Motor neuron (in vitro differentiated cells): ENCODE data around the gene ADCY5. TPM values are rescaled to one million over a fixed set of nuclear protein-coding genes. Genes with fewer than 3 reads are reported as not detected.

Experiments used
- ATAC-seq, 8 experiments: fragments of 200-7000 bp; cut with Tn5 transposase; replicated peaks in 6 of 8; 2 replicates each; pipeline ENCODE4 v1.8.0; 2021; ENCODE audit warnings: mild to moderate bottlenecking in 8 of 8, moderate library complexity in 8 of 8
- H3K27ac ChIP-seq, 2 donors: fragments of 250-450 bp; sonication (Bioruptor Pico); 2 replicates each; pipeline ENCODE4 v1.9.0; 2021; ENCODE audit warnings: antibody characterized with exemption in 2 of 2, mild to moderate bottlenecking in 2 of 2, moderate library complexity in 1 of 2
- H3K4me1 ChIP-seq, 2 donors: fragments of 250-450 bp; sonication (Bioruptor Pico); replicated peaks in 1 of 2; 2 replicates each; pipeline ENCODE4 v1.6.1; 2021; ENCODE audit warnings: antibody characterized with exemption in 2 of 2, mild to moderate bottlenecking in 2 of 2, moderate library complexity in 1 of 2
- H3K4me3 ChIP-seq, 5 donors: fragments of 250-450 bp; sonication (Bioruptor Pico); 2 replicates each; pipeline ENCODE4 v1.9.0; 2021; ENCODE audit warnings: antibody characterized with exemption in 5 of 5, mild to moderate bottlenecking in 5 of 5, moderate library complexity in 4 of 5
- WGBS, 10 experiments: fragments of 450-650 bp; shearing (Covaris generic); methylation state at CpG; one replicate each; pipeline ENCODE4 v1.0.0; 2022; 5-methylcytosine and 5-hydroxymethylcytosine counted together
- in situ Hi-C, 9 experiments: fragments of 400-800 bp; cut with MboI; loops; one replicate each; pipeline ENCODE4 v1.15.0; 2021; ENCODE audit warnings: low sequenced_read_pairs in 9 of 9, low pct_unique_long_range_greater_than_20kb in 2 of 9; ENCODE audit not compliant: unreplicated experiment in 9 of 9
- total RNA-seq, 8 experiments: library from RNA; unstranded; fragments of 300-600 nt; gene quantifications; 2 replicates each; pipeline versions ENCODE4 v1.2.3 to v1.2.4, GENCODE V29; 2022

Gene ADCY5
- total RNA-seq, 8 experiments from 2014 or later, result 0.49 to 14.4 (median 8.2) TPM

DNA sequence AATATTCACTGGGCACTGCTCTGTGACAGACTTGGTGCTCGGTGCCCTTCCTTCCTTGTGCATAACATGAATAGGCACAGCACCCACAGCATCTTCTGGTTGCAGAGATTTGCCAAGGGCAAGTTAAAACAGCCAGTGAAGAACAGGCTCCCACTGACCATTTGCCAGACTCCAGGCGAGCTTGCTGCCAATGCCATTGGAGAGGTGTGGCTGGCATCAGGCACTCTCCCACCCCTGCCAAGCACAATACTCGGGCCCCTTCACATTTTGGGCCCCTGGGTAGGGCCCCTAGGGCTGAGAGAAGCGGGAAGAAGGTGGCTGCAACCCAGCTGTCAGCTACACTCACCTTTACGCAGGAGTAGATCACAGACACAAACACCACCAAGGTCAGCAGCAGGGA lies 135.0 kb downstream of the ADCY5 start:
- 84 to 100% methylated on average over 1 to 3 of the region's 5 CpGs; no CpG with 5 or more reads in 8 of the 10 experiments for WGBS, 10 experiments
- Histone ChIP-seq H3K27ac (no peak overlapping the region), H3K4me1 (no peaks in the 10 kb centered on the region), H3K4me3 (no peak overlapping the region)
- no peak for ATAC-seq
- in situ Hi-C loops, result no loop called here

DNA sequence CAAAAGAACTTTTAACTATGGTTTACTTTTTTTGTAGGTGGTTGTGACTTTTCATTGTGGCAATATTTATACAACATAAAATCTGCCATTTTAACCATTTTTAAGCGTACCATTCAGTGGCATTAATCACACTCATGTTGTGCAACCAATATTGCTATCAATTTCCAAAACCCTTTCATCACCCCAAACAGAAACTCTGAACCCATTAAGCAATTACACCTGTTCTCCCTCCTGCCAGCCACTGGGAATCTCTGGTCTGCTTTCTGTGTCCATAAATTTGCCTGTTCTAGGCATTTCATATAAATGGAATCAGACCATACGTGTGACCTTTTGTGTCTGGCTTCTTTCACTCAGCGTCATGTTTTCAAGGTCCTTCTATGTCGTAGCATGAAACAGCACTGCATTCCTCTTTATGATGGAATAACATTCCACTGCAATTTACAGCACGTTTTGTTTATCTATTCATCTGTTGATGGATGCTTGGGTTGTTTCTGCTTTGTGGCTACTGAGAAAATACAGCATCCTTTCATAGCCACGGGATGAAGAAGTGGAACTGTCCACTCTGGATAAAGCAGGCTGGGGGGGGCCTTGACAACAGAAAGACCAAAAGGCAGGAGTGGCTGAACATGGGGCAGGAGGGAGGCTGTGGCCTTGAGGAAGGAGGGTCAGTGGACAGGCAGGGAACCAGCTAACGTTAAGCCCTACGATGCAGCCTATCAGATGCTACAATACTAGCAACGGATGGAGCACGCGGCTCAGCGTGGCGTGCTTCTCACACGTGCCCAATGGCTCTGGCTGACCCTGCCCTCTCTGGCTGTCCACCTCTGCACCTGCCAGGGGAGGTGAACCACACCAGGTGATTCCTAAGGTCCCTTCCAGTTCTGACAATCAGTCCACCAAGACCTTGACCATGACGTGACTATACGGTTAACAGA lies 136.3 kb downstream of the ADCY5 start:
- 18 to 92% (median 74%) methylated on average over 2 to 16 of the region's 16 CpGs for WGBS, 10 experiments
- Histone ChIP-seq H3K27ac (no peak overlapping the region), H3K4me1 (no peaks in the 10 kb centered on the region), H3K4me3 (no peak overlapping the region)
- in situ Hi-C loops, result no loop called here
- ATAC-seq, result no peak

DNA sequence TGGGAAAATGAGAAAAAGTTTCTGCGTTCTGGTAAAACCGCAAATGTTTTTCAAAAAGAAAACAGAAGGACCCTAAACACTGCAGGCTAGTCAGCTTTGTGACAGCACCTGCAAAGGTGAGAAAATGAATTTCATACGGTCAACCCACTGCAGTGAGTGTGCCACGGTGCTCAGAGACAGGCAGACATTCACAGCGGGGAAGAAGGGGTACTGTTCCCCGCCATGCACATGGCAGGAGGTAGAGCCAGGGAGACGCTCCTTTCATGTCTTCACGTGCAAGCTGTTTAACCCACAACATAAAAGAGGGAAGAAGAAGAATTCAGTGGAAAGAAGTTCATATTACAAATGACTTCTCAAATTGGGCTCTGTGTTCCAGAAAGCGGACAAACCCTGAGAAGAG lies 137.7 kb downstream of the ADCY5 start:
- H3K27ac ChIP-seq, result no peak overlapping the region
- H3K4me3 ChIP-seq, result no peak overlapping the region
- in situ Hi-C loops, result no loop called here
- no peak for ATAC-seq
- no peaks in the 10 kb centered on the region for H3K4me1 ChIP-seq
- 40 to 94% (median 81%) methylated on average over 1 to 9 of the region's 9 CpGs for WGBS, 10 experiments

DNA sequence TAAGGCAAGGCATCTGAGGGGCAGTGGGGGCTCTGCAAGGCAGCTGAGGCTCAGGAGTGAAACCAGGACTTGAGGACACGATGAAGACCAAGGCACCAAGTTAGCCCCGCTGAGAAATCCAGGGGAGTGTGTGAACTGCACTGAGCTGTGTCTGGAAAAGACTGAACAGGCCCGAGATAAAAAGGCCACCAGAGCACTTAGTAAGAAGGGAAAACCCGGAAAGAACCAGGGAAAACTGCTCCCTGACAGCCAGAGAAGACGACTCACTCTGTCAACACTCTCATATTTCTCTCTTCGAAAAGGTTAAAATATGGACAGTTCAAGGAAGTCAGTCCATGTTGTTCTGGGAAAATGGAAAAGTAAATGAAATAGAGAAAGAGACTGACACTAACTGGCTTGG lies 138.1 kb downstream of the ADCY5 start:
- no peaks in the 10 kb centered on the region for H3K4me1 ChIP-seq
- 0 to 84% (median 68%) methylated on average over 1 to 5 of the region's 6 CpGs; no CpG with 5 or more reads in 1 of the 10 experiments for WGBS, 10 experiments
- no peak overlapping the region for H3K27ac ChIP-seq
- ATAC-seq, result no peak
- H3K4me3 ChIP-seq, result no peak overlapping the region
- in situ Hi-C loops, result no loop called here

DNA sequence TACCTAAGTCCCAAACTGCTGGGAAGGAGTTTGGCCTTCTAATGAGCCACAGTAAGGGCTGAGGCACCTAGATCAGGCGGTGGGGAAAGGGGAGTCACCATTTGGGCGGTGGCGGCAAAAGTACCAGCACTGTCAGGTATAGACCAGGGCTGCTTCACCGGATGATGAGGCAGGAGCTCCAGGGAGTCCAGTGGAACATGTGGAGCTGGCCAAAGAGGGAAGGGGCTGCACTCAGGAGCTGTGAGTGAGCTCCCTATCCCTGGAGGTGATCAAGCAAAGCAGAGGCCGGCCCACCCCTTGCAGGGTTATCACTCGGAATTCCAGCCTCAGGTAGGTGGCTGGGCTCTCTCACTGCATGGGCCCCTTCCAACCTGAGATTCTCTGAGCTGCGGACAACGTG lies 138.7 kb downstream of the ADCY5 start:
- 56 to 100% (median 97%) methylated on average over 1 to 6 of the region's 8 CpGs; no CpG with 5 or more reads in 5 of the 10 experiments for WGBS, 10 experiments
- in situ Hi-C loops, result no loop called here
- H3K4me1 ChIP-seq, result no peaks in the 10 kb centered on the region
- no peak overlapping the region for H3K4me3 ChIP-seq
- H3K27ac ChIP-seq, result no peak overlapping the region
- ATAC-seq, result no peak

DNA sequence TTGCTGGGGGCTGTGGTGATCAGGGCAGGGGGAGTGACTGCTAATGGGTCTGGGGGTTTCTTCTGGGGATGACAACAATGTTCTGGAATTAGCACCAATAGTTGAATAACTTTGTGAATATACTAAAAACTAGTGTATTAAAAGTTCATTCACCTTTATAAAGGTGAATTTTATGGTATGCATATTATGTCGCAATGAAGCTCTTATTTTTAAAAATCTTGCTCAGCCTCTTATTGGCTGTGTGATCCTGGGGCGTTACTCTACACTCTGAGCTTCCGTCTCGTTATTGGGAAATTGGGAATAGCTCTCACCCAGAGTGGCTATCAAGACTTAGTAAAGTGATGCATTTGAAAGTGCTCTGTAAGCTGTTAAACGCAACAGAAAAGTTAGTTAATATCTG lies 141.8 kb downstream of the ADCY5 start:
- 32 to 100% (median 86%) methylated on average over 1 to 5 of the region's 5 CpGs; no CpG with 5 or more reads in 1 of the 10 experiments for WGBS, 10 experiments
- H3K27ac ChIP-seq, result no peak overlapping the region
- in situ Hi-C loops, result no loop called here
- no peak for ATAC-seq
- no peak overlapping the region for H3K4me3 ChIP-seq
- no peaks in the 10 kb centered on the region for H3K4me1 ChIP-seq

DNA sequence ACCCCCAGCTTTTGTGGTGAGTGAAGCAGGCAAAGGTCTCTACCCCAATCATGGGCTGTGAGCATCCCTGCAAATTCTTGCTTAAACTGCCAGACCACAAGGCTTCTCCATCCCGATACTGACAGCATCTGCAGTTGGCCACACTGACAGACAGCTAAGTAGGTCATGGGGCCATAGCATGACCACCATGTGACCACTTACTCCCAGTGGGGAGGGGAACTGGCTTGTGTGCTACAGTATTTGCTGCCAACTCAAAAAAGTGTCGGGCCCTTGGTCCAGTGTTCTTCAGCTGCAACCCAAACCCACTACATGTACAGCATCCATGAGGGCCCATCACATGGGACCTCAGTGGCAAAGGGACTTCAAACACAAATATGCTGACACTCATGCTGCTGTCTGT lies 143.7 kb downstream of the ADCY5 start:
- 80% methylated on average over 1 of the region's 2 CpGs; no CpG with 5 or more reads in 9 of the 10 experiments for WGBS, 10 experiments
- in situ Hi-C loops, result no loop called here
- no peak for ATAC-seq

DNA sequence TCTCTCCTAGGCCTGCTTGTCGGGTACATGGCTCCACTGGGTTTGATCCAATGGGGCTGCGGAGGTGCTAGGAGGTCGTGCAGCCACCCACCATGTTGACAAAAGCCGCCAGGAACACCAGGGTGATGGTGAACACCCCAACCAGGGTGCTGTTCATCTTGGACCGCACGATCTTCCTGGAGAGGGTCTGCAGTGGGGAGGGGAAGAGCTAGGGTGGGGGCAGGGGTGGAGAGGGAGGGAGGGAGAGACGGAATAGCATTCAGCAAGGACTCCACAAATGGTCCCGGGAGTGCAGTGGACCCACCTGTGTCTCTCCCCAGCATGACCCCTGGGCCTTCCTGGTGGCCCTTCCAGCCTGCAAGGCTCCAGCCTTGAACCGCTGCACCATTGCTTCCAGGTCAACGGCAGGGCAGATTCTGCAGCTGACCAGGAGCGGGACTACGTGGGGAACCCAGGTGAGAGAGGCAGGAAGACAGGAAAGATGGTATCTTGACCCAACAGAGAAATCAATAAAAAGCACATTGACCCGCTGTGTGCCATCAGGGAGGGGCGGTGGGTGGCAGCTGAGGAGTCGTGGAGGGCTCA lies 144.8 kb downstream of the ADCY5 start:
- Histone ChIP-seq H3K4me1 (peaks cover 1 to 4% of the 10 kb centered on the region in 2 donors), H3K4me3 (no peak overlapping the region), H3K27ac (no peak overlapping the region)
- in situ Hi-C loops, result no loop called here
- ATAC-seq, result no peak
- WGBS, 10 experiments, result 52 to 100% (median 68%) methylated on average over 1 to 4 of the region's 15 CpGs; no CpG with 5 or more reads in 2 of the 10 experiments

More for the DNA sequence above, 143.7 kb downstream of the ADCY5 start:
- H3K27ac ChIP-seq, result no peak overlapping the region
- H3K4me1 ChIP-seq, result no peaks in the 10 kb centered on the region
- no peak overlapping the region for H3K4me3 ChIP-seq

DNA sequence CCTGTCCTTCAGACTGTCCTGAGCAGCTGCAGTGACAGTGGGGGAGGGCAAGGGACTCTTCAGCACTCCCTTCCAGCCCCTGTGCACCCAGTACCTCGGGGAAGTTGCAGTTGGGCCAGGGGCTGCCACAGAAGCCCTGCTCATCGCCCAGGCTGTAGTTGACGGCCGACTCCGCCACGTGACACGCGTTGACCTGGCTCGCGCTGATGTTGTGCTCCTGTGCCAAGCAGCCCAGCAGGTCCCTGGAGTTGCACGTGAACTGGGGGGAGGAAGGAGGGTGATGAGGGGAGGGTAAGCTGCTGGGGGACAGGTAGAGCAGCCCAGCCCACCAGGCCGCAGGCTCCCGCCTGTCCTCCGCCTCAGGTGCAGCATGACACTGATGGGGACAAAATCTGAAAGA lies 145.9 kb downstream of the ADCY5 start:
- Histone ChIP-seq H3K4me3 (no peak overlapping the region), H3K4me1 (peaks cover 4 to 7% of the 10 kb centered on the region in 2 donors), H3K27ac (no peak overlapping the region)
- ATAC-seq, result no peak
- in situ Hi-C loops, result no loop called here
- 60 to 75% methylated on average over 1 to 2 of the region's 14 CpGs; no CpG with 5 or more reads in 8 of the 10 experiments for WGBS, 10 experiments

DNA sequence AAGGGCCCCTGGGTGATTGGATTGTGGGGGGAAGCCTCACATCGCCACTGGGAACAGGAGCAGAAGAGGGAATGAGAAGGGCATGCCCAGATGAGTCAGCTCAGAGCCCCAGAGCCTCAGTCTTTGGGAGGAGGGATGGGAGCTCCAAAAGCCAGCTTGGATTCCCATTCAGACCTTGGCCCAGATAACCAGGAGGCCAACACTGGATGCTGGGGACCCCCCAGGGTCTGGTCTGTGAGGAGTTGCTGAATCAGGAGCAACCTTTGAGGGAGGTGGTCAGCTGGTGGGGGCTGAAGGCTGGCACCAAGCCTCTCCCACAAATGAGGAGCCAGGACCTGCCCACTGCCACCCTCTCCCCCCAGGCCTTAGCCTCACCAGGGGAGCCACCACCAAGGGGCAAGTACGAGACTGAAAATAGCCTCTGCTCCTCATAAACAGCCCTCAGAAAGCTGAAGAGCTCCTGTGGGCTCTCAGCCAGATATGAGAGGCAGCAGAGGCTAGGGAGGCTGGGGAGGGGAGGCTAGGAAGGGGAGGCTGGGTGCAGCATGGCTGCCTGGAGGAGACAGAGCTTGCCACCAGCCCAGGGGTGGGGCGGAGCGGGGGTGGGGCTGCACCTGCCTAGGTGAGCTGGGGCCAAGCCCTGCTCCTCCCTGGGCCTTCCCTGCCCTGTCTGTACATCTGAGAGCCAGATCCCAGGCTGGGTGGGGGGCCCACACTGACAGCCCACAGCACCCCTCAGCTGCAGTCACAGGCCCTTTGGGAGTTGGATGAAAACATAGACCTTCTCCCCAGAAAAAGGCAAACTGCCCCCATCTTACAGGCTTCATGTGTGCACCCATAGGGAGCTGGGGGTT lies 147.3 kb downstream of the ADCY5 start:
- in situ Hi-C loops, result no loop called here
- 0 to 40% (median 0%) methylated on average over 1 of the region's 4 CpGs; no CpG with 5 or more reads in 7 of the 10 experiments for WGBS, 10 experiments
- Histone ChIP-seq H3K27ac (no peak overlapping the region), H3K4me1 (peaks cover 4 to 7% of the 10 kb centered on the region in 2 donors), H3K4me3 (no peak overlapping the region)
- ATAC-seq, result peak in 2 of 8 experiments; percentile 47 to 57

DNA sequence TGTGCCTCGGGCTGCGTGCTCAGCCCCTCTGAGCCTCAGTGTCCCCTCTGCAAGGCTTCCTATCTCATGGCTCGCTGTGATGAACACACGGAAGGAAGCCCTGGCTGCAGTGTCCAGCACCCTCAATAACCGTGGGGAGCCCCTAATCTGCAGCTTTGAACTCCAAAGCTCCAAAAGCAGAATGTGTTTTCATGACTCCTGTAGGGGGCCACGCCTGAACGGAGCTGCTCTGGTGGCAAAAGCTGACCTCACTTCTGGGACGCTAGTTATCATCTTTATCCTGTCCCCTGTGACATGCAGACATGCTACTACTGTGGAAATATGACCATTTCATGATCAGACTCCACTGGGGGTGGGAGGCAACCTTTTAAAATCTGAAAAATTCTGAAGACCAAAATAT lies 148.3 kb downstream of the ADCY5 start:
- Histone ChIP-seq H3K27ac (no peak overlapping the region), H3K4me3 (no peak overlapping the region), H3K4me1 (peaks cover 4 to 7% of the 10 kb centered on the region in 2 donors)
- ATAC-seq, result peak in 5 of 8 experiments; percentile 26 to 68 (median 33)
- in situ Hi-C loops, result no loop called here
- 63 to 89% (median 76%) methylated on average over 3 to 5 of the region's 8 CpGs; no CpG with 5 or more reads in 7 of the 10 experiments for WGBS, 10 experiments

DNA sequence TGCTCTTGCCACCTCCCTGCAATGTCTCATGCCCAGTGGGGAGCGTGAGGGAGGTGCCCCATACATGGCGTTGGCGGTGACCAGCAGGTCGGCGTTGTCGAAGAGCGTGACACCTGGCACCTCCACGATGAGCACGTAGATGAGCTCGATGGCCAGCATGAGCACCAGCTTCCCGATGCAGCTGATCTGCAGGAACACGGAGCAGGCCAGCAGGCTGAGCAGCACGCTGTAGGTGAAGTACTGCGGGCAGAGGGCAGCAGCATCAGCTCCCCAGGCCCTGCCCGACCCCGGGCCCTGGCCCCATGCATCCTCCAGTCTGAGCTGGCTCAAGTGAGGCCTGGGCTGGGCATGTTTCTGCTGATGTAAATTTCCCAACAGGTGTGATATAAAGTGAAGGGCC lies 148.8 kb downstream of the ADCY5 start:
- H3K4me3 ChIP-seq, result no peak overlapping the region
- 90 to 97% methylated on average over 2 to 6 of the region's 16 CpGs; no CpG with 5 or more reads in 8 of the 10 experiments for WGBS, 10 experiments
- H3K27ac ChIP-seq, result no peak overlapping the region
- ATAC-seq, result no peak
- H3K4me1 ChIP-seq, result peaks cover 4 to 7% of the 10 kb centered on the region in 2 donors
- in situ Hi-C loops, result no loop called here

DNA sequence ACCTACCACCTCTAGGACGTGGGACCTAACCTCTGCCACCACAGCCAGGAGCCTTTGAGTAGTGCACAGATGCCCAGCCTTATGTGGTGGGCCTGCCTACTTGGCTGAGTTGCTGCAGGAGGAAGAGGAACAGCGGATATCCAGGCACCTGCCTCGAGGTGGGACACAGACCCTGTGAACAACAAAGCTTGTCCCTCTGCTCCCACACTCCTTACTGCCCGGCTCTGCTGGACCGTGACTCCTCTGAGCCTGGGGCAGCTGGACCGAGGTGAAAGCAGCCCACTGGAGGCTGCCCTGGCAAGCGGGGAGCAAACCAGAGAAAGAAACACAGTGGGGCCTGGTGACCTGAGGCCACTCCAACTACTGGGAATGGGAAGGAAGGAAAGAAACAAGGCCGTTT lies 149.3 kb downstream of the ADCY5 start:
- ATAC-seq, result no peak
- H3K4me3 ChIP-seq, result no peak overlapping the region
- H3K27ac ChIP-seq, result no peak overlapping the region
- 20 to 92% (median 51%) methylated on average over 1 to 7 of the region's 8 CpGs; no CpG with 5 or more reads in 4 of the 10 experiments for WGBS, 10 experiments
- in situ Hi-C loops, result no loop called here
- peaks cover 4 to 7% of the 10 kb centered on the region in 2 donors for H3K4me1 ChIP-seq
